HEK293 (cell line): ENCODE data around the gene TNFSF11.

ENCODE experiments used
- CTCF ChIA-PET: fragments of 350-600 bp; formaldehyde crosslinking; extraction: SDS; loops from one replicate; lab custom pipeline; 2021; ENCODE audit warnings: antibody characterized with exemption; lab: Yijun Ruan, JAX
- POLR2A ChIA-PET: fragments of 300-600 bp; formaldehyde crosslinking; extraction: SDS; loops from one replicate; lab custom pipeline; 2020; ENCODE audit warnings: antibody characterized with exemption, inconsistent platforms; lab: Yijun Ruan, JAX
- H3K27ac ChIP-seq: fragments of 200-500 bp; sonication (Bioruptor generic); 2 replicates; pipeline ENCODE4 v1.5.1; 2014; ENCODE audit warnings: low read depth, low read length, control low read depth, inconsistent platforms; ENCODE audit errors: extremely low read depth
- H3K36me3 ChIP-seq, 2 experiments: fragments of 200-500 bp in 1 of 2; sonication (Bioruptor generic) in 1 of 2; 1 replicate in 1 of 2; 2 replicates in 1 of 2; pipeline ENCODE4 v1.5.1; 2014 to 2017; ENCODE audit warnings: inconsistent platforms in 2 of 2, low read length in 2 of 2; ENCODE audit not compliant: control insufficient read depth in 2 of 2, insufficient read depth in 1 of 2
- H3K4me1 ChIP-seq: fragments of 200-500 bp; sonication (Bioruptor generic); 2 replicates; pipeline ENCODE4 v1.5.1; 2014; ENCODE audit warnings: mild to moderate bottlenecking, low read length, inconsistent platforms; ENCODE audit not compliant: control insufficient read depth, insufficient read depth
- H3K4me3 ChIP-seq: 2 replicates; pipeline ENCODE4 v1.5.1; 2011; ENCODE audit warnings: low read depth, mild to moderate bottlenecking, control low read depth, low read length, moderate library complexity
- H3K9me3 ChIP-seq: fragments of 200-500 bp; sonication (Bioruptor generic); 2 replicates; pipeline ENCODE4 v1.5.1; 2014; ENCODE audit warnings: low read depth, low read length, inconsistent platforms; ENCODE audit not compliant: control insufficient read depth, insufficient read depth
- ATF2 ChIP-seq: fragments of 450-650 bp; formaldehyde crosslinking; IDR thresholded peaks from 2 replicates; pipeline ENCODE4 v1.5.1; 2016; ENCODE audit warnings: missing biosample characterization, missing genetic modification characterization, low read depth
- FEZF1 ChIP-seq: fragments of 450-650 bp; formaldehyde crosslinking; IDR thresholded peaks from 2 replicates; pipeline ENCODE4 v1.5.1; 2016; ENCODE audit warnings: missing biosample characterization, missing genetic modification characterization
- GFI1B ChIP-seq: fragments of 450-650 bp; formaldehyde crosslinking; IDR thresholded peaks from 2 replicates; pipeline ENCODE4 v1.5.1; 2016; ENCODE audit warnings: missing biosample characterization, missing genetic modification characterization
- MZF1 ChIP-seq: fragments of 450-650 bp; formaldehyde crosslinking; IDR thresholded peaks from 2 replicates; pipeline ENCODE4 v1.5.1; 2017; ENCODE audit warnings: missing biosample characterization, missing genetic modification characterization, borderline replicate concordance
- PRDM2 ChIP-seq: fragments of 450-650 bp; formaldehyde crosslinking; IDR thresholded peaks from 2 replicates; pipeline ENCODE4 v1.5.1; 2016; ENCODE audit warnings: missing biosample characterization, missing genetic modification characterization, borderline replicate concordance
- SETDB1 ChIP-seq: IDR thresholded peaks from one replicate; pipeline ENCODE4 v1.6.1; 2017; ENCODE audit warnings: mild to moderate bottlenecking, low read length, moderate library complexity, mixed read lengths; ENCODE audit not compliant: insufficient read length
- SP7 ChIP-seq: fragments of 450-650 bp; formaldehyde crosslinking; IDR thresholded peaks from 2 replicates; pipeline ENCODE4 v1.5.1; 2016; ENCODE audit warnings: missing biosample characterization, missing genetic modification characterization
- ZIC2 ChIP-seq: fragments of 450-650 bp; formaldehyde crosslinking; IDR thresholded peaks from 2 replicates; pipeline ENCODE4 v1.5.1; 2016; ENCODE audit warnings: missing biosample characterization, missing genetic modification characterization
- ZNF10 ChIP-seq: fragments of 450-650 bp; formaldehyde crosslinking; IDR thresholded peaks from 2 replicates; pipeline ENCODE4 v1.5.1; 2017; ENCODE audit warnings: missing biosample characterization, missing genetic modification characterization
- ZNF157 ChIP-seq: fragments of 450-650 bp; formaldehyde crosslinking; IDR thresholded peaks from 2 replicates; pipeline ENCODE4 v1.5.1; 2016; ENCODE audit warnings: missing biosample characterization, missing genetic modification characterization
- ZNF19 ChIP-seq: fragments of 450-650 bp; formaldehyde crosslinking; IDR thresholded peaks from 2 replicates; pipeline ENCODE4; 2016; ENCODE audit warnings: missing biosample characterization, missing genetic modification characterization, low read depth
- ZNF37A ChIP-seq: fragments of 450-650 bp; IDR thresholded peaks from 2 replicates; pipeline ENCODE4 v1.5.1; 2018; ENCODE audit warnings: missing biosample characterization, missing genetic modification characterization
- ZNF521 ChIP-seq: fragments of 450-650 bp; formaldehyde crosslinking; IDR thresholded peaks from 2 replicates; pipeline ENCODE4 v1.5.1; 2017; ENCODE audit warnings: missing biosample characterization, mild to moderate bottlenecking, missing genetic modification characterization
- ZNF549 ChIP-seq: fragments of 450-650 bp; IDR thresholded peaks from 2 replicates; pipeline ENCODE4 v1.5.1; 2018; ENCODE audit warnings: missing biosample characterization, missing genetic modification characterization, mild to moderate bottlenecking, inconsistent platforms, moderate library complexity
- ZNF785 ChIP-seq: fragments of 450-650 bp; formaldehyde crosslinking; IDR thresholded peaks from 2 replicates; pipeline ENCODE4 v1.5.1; 2016; ENCODE audit warnings: missing biosample characterization, missing genetic modification characterization
- TF ChIP-seq, protein P1 (sequence below): fragments of 450-650 bp; formaldehyde crosslinking; IDR thresholded peaks from 2 replicates; pipeline ENCODE4 v1.5.1; 2016; ENCODE audit warnings: missing biosample characterization, missing genetic modification characterization, borderline replicate concordance
- TF ChIP-seq, protein P2 (sequence below): fragments of 450-650 bp; formaldehyde crosslinking; IDR thresholded peaks from 2 replicates; pipeline ENCODE4 v1.5.1; 2016; ENCODE audit warnings: missing biosample characterization, missing genetic modification characterization

TNFSF11 gene

GRCh38 chr13:42649141-42649540, 75.2 kb downstream of the TNFSF11 start:
- ChIA-PET CTCF (no interaction called here), POLR2A (no interaction called here)
- no peaks in the 10 kb centered on the region for H3K9me3 ChIP-seq
- no peak for TF ChIP-seq PRDM2
- TF ChIP-seq ZNF19 (tag by site-specific recombination), result no peak
- TF ChIP-seq, protein P1, sequence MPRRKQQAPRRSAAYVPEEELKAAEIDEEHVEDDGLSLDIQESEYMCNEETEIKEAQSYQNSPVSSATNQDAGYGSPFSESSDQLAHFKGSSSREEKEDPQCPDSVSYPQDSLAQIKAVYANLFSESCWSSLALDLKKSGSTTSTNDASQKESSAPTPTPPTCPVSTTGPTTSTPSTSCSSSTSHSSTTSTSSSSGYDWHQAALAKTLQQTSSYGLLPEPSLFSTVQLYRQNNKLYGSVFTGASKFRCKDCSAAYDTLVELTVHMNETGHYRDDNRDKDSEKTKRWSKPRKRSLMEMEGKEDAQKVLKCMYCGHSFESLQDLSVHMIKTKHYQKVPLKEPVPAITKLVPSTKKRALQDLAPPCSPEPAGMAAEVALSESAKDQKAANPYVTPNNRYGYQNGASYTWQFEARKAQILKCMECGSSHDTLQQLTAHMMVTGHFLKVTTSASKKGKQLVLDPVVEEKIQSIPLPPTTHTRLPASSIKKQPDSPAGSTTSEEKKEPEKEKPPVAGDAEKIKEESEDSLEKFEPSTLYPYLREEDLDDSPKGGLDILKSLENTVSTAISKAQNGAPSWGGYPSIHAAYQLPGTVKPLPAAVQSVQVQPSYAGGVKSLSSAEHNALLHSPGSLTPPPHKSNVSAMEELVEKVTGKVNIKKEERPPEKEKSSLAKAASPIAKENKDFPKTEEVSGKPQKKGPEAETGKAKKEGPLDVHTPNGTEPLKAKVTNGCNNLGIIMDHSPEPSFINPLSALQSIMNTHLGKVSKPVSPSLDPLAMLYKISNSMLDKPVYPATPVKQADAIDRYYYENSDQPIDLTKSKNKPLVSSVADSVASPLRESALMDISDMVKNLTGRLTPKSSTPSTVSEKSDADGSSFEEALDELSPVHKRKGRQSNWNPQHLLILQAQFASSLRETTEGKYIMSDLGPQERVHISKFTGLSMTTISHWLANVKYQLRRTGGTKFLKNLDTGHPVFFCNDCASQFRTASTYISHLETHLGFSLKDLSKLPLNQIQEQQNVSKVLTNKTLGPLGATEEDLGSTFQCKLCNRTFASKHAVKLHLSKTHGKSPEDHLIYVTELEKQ, result no peak
- TF ChIP-seq ZNF157 (tag by site-specific recombination), result no peak
- TF ChIP-seq GFI1B (tag by site-specific recombination), result no peak
- TF ChIP-seq ZNF549 (tag by site-specific recombination), result no peak
- no peak for TF ChIP-seq ZNF521 (tag by site-specific recombination)
- no peak for TF ChIP-seq ZNF785 (tag by site-specific recombination)
- no peak overlapping the region for H3K4me3 ChIP-seq
- H3K36me3 ChIP-seq, result no peaks in the 10 kb centered on the region
- no peak overlapping the region for H3K27ac ChIP-seq
- no peaks in the 10 kb centered on the region; the same call in 1 of the 2 replicates for H3K4me1 ChIP-seq

DNA sequence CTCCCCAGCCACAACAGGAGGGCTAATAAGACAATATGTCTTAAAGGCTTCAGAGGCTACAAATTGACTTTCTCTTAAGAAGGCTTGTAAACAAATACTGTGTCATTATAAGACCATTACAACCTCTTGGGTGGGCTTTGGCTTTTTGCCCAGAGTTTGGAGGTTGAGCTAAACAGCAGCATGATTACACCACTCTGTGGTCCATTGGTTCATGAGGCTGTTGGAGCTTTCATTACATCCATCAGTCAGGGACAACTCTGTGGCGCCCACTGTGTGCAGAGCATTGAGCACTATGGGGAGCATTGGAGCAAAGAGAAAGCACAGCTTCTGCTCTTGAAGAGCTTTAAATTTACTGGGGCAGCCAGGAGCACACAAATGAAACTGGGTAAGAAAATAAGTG, 75.9 kb downstream of the TNFSF11 start:
- H3K36me3 ChIP-seq, result no peaks in the 10 kb centered on the region
- CTCF ChIA-PET, result no interaction called here
- H3K4me1 ChIP-seq, result no peaks in the 10 kb centered on the region; the same call in 1 of the 2 replicates
- POLR2A ChIA-PET, result no interaction called here
- no peaks in the 10 kb centered on the region for H3K9me3 ChIP-seq
- H3K4me3 ChIP-seq, result no peak overlapping the region
- TF ChIP-seq, protein P2, sequence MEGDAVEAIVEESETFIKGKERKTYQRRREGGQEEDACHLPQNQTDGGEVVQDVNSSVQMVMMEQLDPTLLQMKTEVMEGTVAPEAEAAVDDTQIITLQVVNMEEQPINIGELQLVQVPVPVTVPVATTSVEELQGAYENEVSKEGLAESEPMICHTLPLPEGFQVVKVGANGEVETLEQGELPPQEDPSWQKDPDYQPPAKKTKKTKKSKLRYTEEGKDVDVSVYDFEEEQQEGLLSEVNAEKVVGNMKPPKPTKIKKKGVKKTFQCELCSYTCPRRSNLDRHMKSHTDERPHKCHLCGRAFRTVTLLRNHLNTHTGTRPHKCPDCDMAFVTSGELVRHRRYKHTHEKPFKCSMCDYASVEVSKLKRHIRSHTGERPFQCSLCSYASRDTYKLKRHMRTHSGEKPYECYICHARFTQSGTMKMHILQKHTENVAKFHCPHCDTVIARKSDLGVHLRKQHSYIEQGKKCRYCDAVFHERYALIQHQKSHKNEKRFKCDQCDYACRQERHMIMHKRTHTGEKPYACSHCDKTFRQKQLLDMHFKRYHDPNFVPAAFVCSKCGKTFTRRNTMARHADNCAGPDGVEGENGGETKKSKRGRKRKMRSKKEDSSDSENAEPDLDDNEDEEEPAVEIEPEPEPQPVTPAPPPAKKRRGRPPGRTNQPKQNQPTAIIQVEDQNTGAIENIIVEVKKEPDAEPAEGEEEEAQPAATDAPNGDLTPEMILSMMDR (tag by site-specific recombination), result no peak
- no peak for TF ChIP-seq ZNF37A (tag by site-specific recombination)
- TF ChIP-seq ATF2 (tag by site-specific recombination), result no peak
- TF ChIP-seq ZNF157 (tag by site-specific recombination), result no peak
- no peak for TF ChIP-seq SETDB1
- TF ChIP-seq SP7, result no peak
- TF ChIP-seq FEZF1, result peak; percentile 44; the same call in 1 of the 2 replicates
- TF ChIP-seq MZF1 (tag by site-specific recombination), result no peak
- TF ChIP-seq ZIC2 (tag by site-specific recombination), result peak; percentile 97
- TF ChIP-seq ZNF10 (tag by site-specific recombination), result no peak
- H3K27ac ChIP-seq, result no peak overlapping the region
